Upper lobe of right lung (tissue), 1 donor: ENCODE data around the gene FTH1. TPM values are rescaled to one million over a fixed set of nuclear protein-coding genes. Genes with fewer than 3 reads are reported as not detected.

Experiments
- ATAC-seq: fragments of 200-7000 bp; cut with Tn5 transposase; one replicate; pipeline ENCODE4 v1.9.1; 2020; ENCODE audit warnings: mild to moderate bottlenecking, moderate library complexity
- DNase-seq: peaks from one replicate; pipeline ENCODE4 v3.0.0-alpha.2; 2020
- H3K27ac ChIP-seq: fragments of 200-600 bp; one replicate; pipeline ENCODE4 v1.8.0; 2022
- H3K27me3 ChIP-seq: fragments of 200-600 bp; one replicate; pipeline ENCODE4 v1.8.0; 2022; ENCODE audit warnings: mild to moderate bottlenecking
- H3K36me3 ChIP-seq: fragments of 200-600 bp; one replicate; pipeline ENCODE4 v1.8.0; 2022
- H3K4me1 ChIP-seq: fragments of 200-600 bp; one replicate; pipeline ENCODE4 v1.8.0; 2022
- H3K4me3 ChIP-seq: fragments of 200-600 bp; one replicate; pipeline ENCODE4 v1.8.0; 2022; ENCODE audit warnings: mild to moderate bottlenecking
- H3K9me3 ChIP-seq: fragments of 200-600 bp; one replicate; pipeline ENCODE4 v1.8.0; 2022
- CTCF ChIP-seq: fragments of 200-600 bp; IDR thresholded peaks from one replicate; pipeline ENCODE4 v1.8.0; 2022; ENCODE audit warnings: antibody characterized with exemption
- intact Hi-C: fragments of 100-400 bp; cut with DNase I; formaldehyde crosslinking; loops from one replicate; pipeline ENCODE4 v1.11.0; 2022
- total RNA-seq: library from RNA; stranded (reverse); fragmentation: NEBNext Ultra II Directional; extraction: Animal tissue kit (Norgen Biotek cat#: 25700); gene quantifications from one replicate; pipeline ENCODE4 v1.2.1, GENCODE V29; 2021
- donor health status: DM: no; HTN: yes; CAD: no; lungs with severe emphysema.

The FTH1 gene
- total RNA-seq, 1 donor from 2014 or later = 4,022 TPM

DNA sequence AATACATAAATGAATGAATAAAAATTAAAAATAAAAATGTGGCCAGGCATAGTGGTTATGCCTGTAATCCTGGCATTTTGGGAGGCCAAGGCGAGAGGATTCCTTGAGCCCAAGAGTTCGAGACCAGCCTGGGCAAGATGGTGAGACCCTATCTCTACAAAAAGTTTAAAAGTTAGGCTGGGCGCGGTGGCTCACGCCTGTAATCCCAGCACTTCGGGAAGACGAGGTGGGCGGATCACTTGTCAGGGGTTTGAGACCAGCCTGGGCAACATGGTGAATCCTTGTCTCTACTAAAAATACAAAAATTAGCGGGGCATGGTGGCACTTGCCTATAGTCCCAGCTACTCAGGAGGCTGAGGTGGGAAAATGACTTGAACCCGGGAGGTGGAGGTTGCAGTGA lies 27.0 kb downstream of the FTH1 start:
- H3K4me1 ChIP-seq = no peaks in the 10 kb centered on the region
- H3K9me3 ChIP-seq = no peaks in the 10 kb centered on the region
- no peaks in the 10 kb centered on the region for H3K36me3 ChIP-seq
- no peak overlapping the region for H3K4me3 ChIP-seq
- no peaks in the 10 kb centered on the region for H3K27me3 ChIP-seq
- no peak for DNase-seq
- no peak overlapping the region for H3K27ac ChIP-seq
- no peak for TF ChIP-seq CTCF
- intact Hi-C loops = no loop called here
- no peak for ATAC-seq

- Histone ChIP-seq H3K4me3 (no peak overlapping the region), H3K9me3 (no peaks in the 10 kb centered on the region), H3K27ac (no peak overlapping the region), H3K36me3 (no peaks in the 10 kb centered on the region), H3K4me1 (no peaks in the 10 kb centered on the region), H3K27me3 (no peaks in the 10 kb centered on the region)
- intact Hi-C loops = no loop called here
- TF ChIP-seq CTCF = no peak
- ATAC-seq (no peak), DNase-seq (no peak)
These were observed 31.6 kb downstream of the FTH1 start for GRCh38 chr11:61935861-61936260.

DNA sequence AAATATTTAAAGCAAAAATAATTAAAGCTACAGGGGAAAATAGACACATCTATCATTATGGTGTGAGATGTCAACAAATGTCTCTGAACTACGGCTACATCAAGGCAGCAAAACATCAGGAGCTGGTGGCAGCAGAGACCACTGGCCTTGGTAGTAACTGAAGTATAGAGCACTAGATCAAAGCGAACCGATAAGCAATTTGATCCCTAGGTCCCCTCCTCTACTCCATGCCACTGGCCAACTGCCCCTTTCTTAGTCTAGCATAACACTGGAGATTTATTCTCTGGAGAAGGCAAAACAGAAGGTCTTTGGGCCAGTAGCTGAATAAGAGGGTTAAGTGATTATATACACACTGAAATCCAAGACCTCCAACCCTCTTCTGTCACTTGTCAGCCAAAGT lies 36.5 kb downstream of the FTH1 start:
- H3K9me3 ChIP-seq = no peaks in the 10 kb centered on the region
- H3K27me3 ChIP-seq = no peaks in the 10 kb centered on the region
- H3K4me3 ChIP-seq = no peak overlapping the region
- no peak for TF ChIP-seq CTCF
- ATAC-seq (no peak), DNase-seq (no peak)
- H3K4me1 ChIP-seq = no peaks in the 10 kb centered on the region
- H3K36me3 ChIP-seq = no peaks in the 10 kb centered on the region
- H3K27ac ChIP-seq = no peak overlapping the region
- intact Hi-C loops = no loop called here

DNA sequence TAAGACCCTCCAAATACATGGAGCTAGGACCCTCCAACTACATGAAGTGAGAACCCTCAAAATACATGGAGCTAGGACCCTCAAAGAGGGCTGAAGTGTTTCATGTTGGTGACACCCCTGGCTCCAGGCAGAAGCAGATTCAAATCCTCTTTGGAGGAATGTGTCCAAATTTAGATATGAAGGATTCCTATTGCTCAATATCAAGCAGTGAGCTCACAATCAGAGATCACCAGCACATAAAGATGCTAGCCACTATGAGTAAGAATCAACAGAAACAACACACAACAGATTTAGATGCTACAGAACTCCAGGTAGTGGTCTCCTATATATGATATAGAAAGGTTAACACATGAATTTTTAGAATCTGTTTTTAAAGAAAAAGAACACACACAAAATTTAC lies 38.8 kb downstream of the FTH1 start:
- intact Hi-C loops = no loop called here
- H3K9me3 ChIP-seq = no peaks in the 10 kb centered on the region
- H3K36me3 ChIP-seq = no peaks in the 10 kb centered on the region
- no peaks in the 10 kb centered on the region for H3K27me3 ChIP-seq
- no peaks in the 10 kb centered on the region for H3K4me1 ChIP-seq
- H3K4me3 ChIP-seq = no peak overlapping the region
- no peak for ATAC-seq
- no peak for TF ChIP-seq CTCF
- H3K27ac ChIP-seq = no peak overlapping the region
- DNase-seq = no peak

GRCh38 chr11:61927501-61927900 lies 39.9 kb downstream of the FTH1 start:
- Histone ChIP-seq H3K27ac (no peak overlapping the region), H3K9me3 (no peaks in the 10 kb centered on the region), H3K36me3 (no peaks in the 10 kb centered on the region), H3K4me1 (peaks cover 9% of the 10 kb centered on the region), H3K27me3 (no peaks in the 10 kb centered on the region), H3K4me3 (no peak overlapping the region)
- no peak for ATAC-seq
- no peak for DNase-seq
- intact Hi-C loops = no loop called here
- no peak for TF ChIP-seq CTCF

- no peaks in the 10 kb centered on the region for H3K36me3 ChIP-seq
- H3K27ac ChIP-seq = no peak overlapping the region
- intact Hi-C loops = no loop called here
- ATAC-seq (no peak), DNase-seq (no peak)
- TF ChIP-seq CTCF = no peak
- no peak overlapping the region for H3K4me3 ChIP-seq
- no peaks in the 10 kb centered on the region for H3K27me3 ChIP-seq
- no peaks in the 10 kb centered on the region for H3K9me3 ChIP-seq
- H3K4me1 ChIP-seq = peaks cover 11% of the 10 kb centered on the region
These were observed 41.2 kb downstream of the FTH1 start for GRCh38 chr11:61926235-61926634.
